T-helper 2 cell treated with Interferon-gamma antibody and Interleukin-4, amounts not matched to agents 5 μg/mL and 100 μg/mL, for 36 hours (primary cell): Measurements from ENCODE around the gene CCDC69.
A peak's percentile ranks its signal among the peaks of the same experiment; 100 is the strongest.
"Not testable (repeated sequence)": the region's sequence is repeated elsewhere in the genome, so short reads cannot be mapped to it uniquely, and the experiment has no call there.

Source experiments
- DNase-seq: peaks from one replicate; pipeline ENCODE4 v3.0.0; 2021; ENCODE audit warnings: low spot score
- H3K27ac Mint-ChIP-seq: one replicate; pipeline ENCODE4 v1.8.0; 2021; ENCODE audit warnings: mild to moderate bottlenecking, mixed read lengths
- H3K27me3 Mint-ChIP-seq: one replicate; pipeline ENCODE4 v1.8.0; 2021; ENCODE audit warnings: low read depth, mixed read lengths
- H3K36me3 Mint-ChIP-seq: one replicate; pipeline ENCODE4 v1.8.0; 2021; ENCODE audit warnings: low read depth, mixed read lengths
- H3K4me1 Mint-ChIP-seq: one replicate; pipeline ENCODE4 v1.8.0; 2021; ENCODE audit warnings: low read depth, mixed read lengths
- H3K4me3 Mint-ChIP-seq: one replicate; pipeline ENCODE4 v1.8.0; 2022; ENCODE audit warnings: mild to moderate bottlenecking, moderate library complexity, mixed read lengths
- H3K9me3 Mint-ChIP-seq: one replicate; pipeline ENCODE4 v1.8.0; 2021; ENCODE audit warnings: mixed read lengths

The CCDC69 gene

DNA sequence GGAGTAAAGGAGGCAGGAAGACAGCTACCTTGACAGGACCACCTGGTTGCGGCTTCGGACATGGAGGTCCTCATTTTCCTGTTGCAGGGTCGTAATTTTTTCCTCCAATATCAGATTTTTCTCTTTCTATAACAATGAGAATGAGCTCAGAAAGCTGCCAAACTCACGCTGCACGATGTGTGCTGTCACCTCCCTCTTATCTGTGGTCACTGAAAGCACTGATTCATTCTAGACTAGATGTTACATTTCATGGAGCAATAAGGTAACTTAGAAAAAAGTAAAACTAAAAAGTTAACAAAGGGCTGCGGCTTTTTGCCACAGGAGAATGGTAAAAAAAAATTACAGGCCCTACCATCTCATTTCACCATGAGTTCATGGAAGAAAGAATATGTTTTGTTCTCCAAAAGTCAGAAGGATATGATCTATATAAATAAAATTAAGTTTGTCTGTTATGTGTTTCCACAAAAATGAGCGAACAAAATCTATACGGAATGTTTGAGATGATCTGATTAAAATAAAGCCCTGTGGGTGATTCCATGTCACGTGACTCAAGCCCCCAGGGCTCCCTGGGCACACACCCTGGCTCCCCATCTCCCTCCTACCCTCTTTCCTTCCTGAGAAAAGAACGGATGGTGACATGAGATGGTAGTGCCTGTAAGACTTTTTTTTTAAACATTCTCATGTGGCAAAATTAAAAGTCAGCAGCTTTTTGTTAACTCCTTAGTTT, 39.4 kb downstream of the CCDC69 start:
- H3K27ac Mint-ChIP-seq: no peak overlapping the region
- H3K4me3 Mint-ChIP-seq: no peak overlapping the region
- H3K36me3 Mint-ChIP-seq: peaks cover 44% of the 10 kb centered on the region
- DNase-seq: no peak
- peaks cover 2% of the 10 kb centered on the region for H3K4me1 Mint-ChIP-seq
- peaks cover 9% of the 10 kb centered on the region for H3K9me3 Mint-ChIP-seq
- H3K27me3 Mint-ChIP-seq: no peaks in the 10 kb centered on the region

DNA sequence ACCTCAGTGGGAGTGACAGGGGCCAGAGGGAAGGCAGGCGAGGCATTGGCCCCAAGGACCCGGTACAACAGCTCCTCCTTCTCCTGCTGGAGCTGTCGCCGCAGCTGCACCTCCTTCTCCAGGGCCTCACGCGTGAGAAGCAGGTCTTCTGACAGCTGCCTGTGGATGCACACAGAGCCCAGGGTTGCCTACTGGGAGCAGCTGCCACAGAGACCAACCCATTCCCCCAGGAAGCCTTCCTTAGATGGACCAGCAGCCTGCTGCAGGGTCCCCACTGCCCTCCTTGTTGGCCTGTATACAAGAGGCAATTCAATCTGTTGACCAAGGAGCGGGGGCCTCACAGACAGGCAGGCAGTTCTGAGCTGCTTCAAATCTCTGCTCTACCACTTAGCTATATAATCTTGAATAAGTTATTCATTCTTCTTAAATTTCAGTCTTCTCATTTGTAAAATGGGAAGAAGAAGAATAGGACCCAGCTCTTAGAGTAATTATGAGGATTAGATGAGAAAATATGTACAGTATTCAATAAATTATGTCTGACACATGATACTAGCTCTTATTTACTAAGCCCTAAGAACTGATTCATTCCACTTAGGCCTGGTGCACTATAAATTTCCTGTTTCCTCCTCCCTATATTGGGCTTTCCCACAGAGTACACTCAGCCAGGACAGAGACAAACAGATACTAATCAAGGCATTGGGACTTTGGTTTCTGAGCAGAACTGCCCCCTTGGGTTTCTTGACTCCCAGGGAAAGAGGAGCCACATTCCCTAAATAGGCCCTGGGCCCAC, 40.2 kb downstream of the CCDC69 start:
- no peak overlapping the region for H3K27ac Mint-ChIP-seq
- H3K9me3 Mint-ChIP-seq: peaks cover under 1% of the 10 kb centered on the region
- peaks cover 42% of the 10 kb centered on the region for H3K36me3 Mint-ChIP-seq
- H3K4me3 Mint-ChIP-seq: no peak overlapping the region
- H3K4me1 Mint-ChIP-seq: peaks cover 2% of the 10 kb centered on the region
- no peaks in the 10 kb centered on the region for H3K27me3 Mint-ChIP-seq
- no peak for DNase-seq

DNA sequence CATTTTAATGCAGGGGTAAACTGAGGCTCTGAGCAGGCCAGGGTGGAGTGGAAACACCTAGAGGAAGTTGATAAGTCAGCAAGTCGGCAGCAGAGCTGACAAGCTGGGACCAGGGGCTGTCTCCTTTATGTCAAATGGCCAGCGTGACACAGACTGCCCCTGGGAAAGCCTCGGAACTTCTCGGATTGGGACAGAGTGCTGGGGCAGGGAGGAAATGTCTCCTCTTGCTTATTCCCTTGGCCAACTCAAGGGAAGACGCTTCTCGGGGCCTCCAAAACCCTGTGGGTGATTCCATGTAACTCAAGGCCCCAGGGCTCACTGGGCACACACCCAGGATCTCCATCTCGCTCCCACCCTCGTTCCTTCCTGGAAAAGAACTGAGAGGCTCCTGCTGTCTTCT, 40.9 kb downstream of the CCDC69 start:
- Mint-ChIP-seq H3K4me1 (peaks cover 2% of the 10 kb centered on the region), H3K27me3 (no peaks in the 10 kb centered on the region), H3K36me3 (peaks cover 43% of the 10 kb centered on the region), H3K4me3 (no peak overlapping the region), H3K27ac (no peak overlapping the region), H3K9me3 (no peaks in the 10 kb centered on the region)
- no peak for DNase-seq

DNA sequence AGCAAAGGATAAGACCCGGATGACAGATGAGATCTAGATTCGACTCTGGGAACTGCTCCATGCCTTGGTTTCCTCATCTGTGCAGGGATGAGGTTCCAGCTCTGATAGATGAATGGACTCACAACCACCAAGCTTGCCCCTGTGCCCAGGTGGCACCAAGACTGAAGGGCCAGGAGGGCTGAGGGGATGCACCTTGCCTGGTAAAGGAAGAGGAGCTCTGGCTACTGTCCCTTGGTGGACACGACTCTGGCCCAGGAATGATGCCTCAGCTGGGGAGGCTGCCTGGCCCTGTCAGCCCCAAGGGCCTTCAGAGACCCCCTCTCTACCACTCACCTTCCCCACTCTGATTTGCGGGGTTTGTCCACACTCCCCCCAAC, 41.4 kb downstream of the CCDC69 start:
- Mint-ChIP-seq H3K27me3 (no peaks in the 10 kb centered on the region), H3K4me3 (no peak overlapping the region), H3K27ac (peak overlapping the region; percentile 26), H3K4me1 (peaks cover 2% of the 10 kb centered on the region), H3K36me3 (peaks cover 41% of the 10 kb centered on the region), H3K9me3 (no peaks in the 10 kb centered on the region)
- DNase-seq: no peak

DNA sequence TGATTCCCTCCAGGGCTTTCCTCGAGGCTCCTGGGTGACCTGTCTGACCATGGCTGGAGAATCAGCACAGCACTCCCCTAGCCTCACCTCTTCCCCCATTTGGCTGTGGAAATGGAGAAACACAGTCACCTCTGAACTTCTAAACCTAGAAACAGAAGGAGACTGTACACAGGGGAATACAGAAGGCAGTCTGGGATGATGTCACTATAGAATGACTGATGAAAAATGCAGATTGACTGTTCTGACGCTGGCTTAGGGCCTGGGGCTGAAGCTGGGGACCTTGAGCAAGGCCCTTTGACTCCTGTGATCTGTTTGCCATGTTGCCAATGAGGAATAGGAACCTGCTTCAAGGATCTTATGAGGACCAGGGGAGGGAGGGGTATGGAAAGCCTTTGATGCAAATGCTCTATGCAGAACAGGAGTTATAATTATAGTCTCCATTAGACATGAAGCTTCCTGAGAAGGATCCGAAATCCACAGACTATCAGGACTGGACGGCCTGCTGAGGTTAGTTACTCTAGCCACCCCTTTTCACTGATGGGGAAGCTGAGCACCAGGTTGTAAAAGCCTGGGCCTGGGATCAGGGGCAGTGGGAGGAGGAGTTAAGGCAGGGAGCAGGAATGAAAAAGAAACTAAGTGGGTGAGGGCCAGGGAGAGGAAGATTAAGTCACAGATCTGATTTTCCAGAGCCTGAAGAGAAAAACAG, 41.9 kb downstream of the CCDC69 start:
- no peak for DNase-seq
- Mint-ChIP-seq H3K9me3 (no peaks in the 10 kb centered on the region), H3K27ac (peak overlapping the region; percentile 26), H3K4me1 (peaks cover 2% of the 10 kb centered on the region), H3K27me3 (no peaks in the 10 kb centered on the region), H3K36me3 (peaks cover 35% of the 10 kb centered on the region), H3K4me3 (no peak overlapping the region)

DNA sequence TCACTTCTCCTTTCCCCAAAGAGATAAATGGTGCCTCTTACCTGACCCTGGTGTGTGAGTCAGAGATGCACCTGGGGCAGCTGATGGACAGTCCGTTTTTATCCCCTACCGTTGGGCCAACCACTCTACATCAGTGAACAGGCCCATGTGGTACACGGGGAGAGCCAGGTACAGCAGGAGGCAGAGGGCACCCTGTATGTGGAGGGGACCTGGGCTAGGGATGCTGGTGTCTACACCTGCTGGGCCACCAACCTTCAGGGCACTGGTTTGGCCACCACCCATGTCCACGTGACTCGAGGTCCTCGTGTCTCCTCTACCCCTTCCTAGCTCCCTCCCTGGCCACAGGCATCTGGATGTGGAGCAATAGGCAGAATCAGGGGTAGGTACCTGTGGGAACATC, 43.6 kb downstream of the CCDC69 start:
- H3K36me3 Mint-ChIP-seq: peaks cover 25% of the 10 kb centered on the region
- H3K4me3 Mint-ChIP-seq: no peak overlapping the region
- H3K27me3 Mint-ChIP-seq: no peaks in the 10 kb centered on the region
- H3K27ac Mint-ChIP-seq: no peak overlapping the region
- DNase-seq: no peak
- no peaks in the 10 kb centered on the region for H3K9me3 Mint-ChIP-seq
- peaks cover 2% of the 10 kb centered on the region for H3K4me1 Mint-ChIP-seq

DNA sequence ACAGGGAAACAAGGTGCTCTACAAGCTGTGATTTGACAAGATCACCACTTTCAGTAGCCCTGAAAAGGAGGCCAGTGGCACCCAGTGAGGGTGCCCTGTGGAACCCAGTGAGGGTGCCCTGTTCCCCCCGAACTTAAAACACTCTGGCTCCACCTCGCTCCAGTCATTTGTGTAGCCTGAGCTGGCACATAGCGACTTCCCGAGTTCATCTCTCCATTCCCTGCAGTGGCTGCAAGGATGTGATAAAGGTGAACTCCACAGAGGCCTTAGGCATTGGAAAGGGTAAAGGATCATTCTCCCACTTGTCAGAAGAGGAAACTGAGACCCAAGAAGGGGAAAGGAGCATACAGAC, 44.4 kb downstream of the CCDC69 start:
- no peak overlapping the region for H3K27ac Mint-ChIP-seq
- no peaks in the 10 kb centered on the region for H3K27me3 Mint-ChIP-seq
- DNase-seq: no peak
- H3K36me3 Mint-ChIP-seq: peaks cover 24% of the 10 kb centered on the region
- H3K4me3 Mint-ChIP-seq: no peak overlapping the region
- no peaks in the 10 kb centered on the region for H3K9me3 Mint-ChIP-seq
- peaks cover 2% of the 10 kb centered on the region for H3K4me1 Mint-ChIP-seq

DNA sequence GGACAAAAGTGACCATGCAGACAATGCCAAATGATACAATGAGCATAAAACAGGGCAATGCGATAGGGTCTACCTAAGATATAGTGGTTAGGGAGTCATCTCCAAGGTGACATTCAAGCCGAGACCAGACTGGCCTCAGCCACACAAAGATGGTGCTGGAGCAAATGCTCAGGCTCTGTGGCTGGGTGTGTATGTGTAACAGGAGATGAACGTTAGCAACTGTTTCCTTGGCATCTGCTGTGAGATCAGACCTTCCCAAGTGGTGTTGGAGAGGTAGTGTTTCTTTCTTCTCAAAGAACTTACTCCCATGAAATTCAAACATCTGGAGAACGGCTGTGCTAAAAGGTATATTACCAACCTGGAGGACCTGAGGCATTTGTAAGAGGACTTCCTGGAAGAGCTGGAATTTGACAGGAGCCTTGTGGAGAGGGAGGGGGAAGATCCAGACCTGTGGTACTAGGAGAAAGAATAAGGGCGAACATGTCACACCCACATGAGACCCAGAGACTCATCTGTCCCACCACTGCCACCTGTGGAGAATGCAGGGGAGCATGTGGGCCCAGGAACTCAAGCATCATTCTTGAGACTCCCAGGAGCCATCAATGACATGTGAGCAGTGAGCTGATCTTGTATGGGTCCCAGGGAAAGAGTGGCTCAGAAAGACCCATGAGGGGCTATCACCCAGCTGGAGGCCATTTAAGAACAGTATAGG, 45.0 kb downstream of the CCDC69 start:
- Mint-ChIP-seq H3K27ac (no peak overlapping the region), H3K4me3 (no peak overlapping the region)

DNA sequence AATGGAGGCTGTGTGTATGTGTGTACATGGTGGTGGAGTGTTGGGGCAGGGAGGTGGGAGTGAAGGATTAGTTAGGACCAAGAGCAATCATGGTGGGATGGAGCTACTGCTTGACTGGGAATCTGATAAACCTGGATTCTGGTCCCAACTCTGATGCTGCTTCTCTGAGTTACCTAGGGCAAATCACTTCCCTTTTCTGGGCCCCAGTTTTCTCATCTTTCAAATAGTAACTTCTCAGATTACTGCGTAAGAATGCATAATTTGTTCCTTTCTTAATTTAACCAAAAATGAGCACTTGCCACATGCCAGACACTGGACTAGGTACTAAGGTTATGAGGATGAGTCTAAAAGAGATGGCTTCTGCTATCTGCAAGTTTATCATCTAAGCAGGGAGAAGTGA, 45.5 kb downstream of the CCDC69 start:
- no peak for DNase-seq
- peaks cover 19% of the 10 kb centered on the region for H3K36me3 Mint-ChIP-seq
- H3K27me3 Mint-ChIP-seq: no peaks in the 10 kb centered on the region
- H3K4me3 Mint-ChIP-seq: no peak overlapping the region
- H3K4me1 Mint-ChIP-seq: no peaks in the 10 kb centered on the region
- H3K27ac Mint-ChIP-seq: no peak overlapping the region
- H3K9me3 Mint-ChIP-seq: no peaks in the 10 kb centered on the region

More for the DNA sequence above, 45.0 kb downstream of the CCDC69 start:
- DNase-seq: no peak
- peaks cover 2% of the 10 kb centered on the region for H3K4me1 Mint-ChIP-seq
- peaks cover 22% of the 10 kb centered on the region for H3K36me3 Mint-ChIP-seq
- no peaks in the 10 kb centered on the region for H3K27me3 Mint-ChIP-seq
- H3K9me3 Mint-ChIP-seq: no peaks in the 10 kb centered on the region

DNA sequence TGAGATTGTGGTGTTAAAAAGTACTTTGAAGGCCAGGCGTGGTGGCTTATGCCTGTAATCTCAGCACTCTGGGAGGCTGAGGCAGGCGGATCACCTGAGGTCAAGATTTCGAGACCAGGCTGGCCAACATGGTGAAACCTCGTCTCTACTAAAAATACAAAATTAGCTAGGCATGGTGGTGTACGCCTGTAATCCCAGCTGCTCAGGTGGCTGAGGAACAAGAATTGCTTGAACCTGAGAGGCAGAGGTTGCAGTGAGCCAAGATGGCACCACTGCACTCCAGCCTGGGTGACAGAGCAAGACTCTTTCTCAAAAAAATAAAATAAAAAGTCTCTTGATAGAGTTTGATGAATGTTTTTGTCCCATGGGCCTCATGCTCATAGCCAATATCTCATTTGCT, 47.6 kb downstream of the CCDC69 start:
- not testable (repeated sequence) for H3K4me1 Mint-ChIP-seq

DNA sequence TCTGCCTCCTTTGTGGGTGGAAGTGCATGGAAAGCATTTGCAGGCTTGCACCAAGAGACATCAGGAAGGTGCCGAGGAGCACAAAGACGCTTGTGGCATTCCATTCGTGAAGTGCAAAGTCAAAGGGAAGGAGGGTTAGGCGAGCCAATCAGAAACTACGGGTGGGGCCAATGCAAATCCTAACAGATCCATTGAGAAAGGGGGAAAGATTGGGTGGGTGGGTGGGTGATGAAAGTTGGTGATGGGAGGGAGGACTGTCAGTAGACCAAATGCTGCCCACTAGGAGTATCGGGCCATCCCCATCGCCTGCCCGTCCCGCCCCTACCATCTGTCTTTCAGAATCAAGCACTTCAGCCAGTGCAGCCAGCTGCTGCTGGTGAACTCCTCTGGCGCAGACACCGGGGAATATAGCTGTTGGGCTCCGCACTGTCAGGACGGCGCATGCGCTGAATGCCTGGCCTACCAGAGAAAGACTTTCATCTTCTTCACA, 49.2 kb downstream of the CCDC69 start:
- H3K27me3 Mint-ChIP-seq: no peaks in the 10 kb centered on the region
- peaks cover 15% of the 10 kb centered on the region for H3K36me3 Mint-ChIP-seq
- no peak overlapping the region for H3K27ac Mint-ChIP-seq
- no peak overlapping the region for H3K4me3 Mint-ChIP-seq
- no peaks in the 10 kb centered on the region for H3K9me3 Mint-ChIP-seq
- peaks cover 10% of the 10 kb centered on the region for H3K4me1 Mint-ChIP-seq
- no peak for DNase-seq

More for the DNA sequence above, 47.6 kb downstream of the CCDC69 start:
- not testable (repeated sequence) for H3K4me3 Mint-ChIP-seq, DNase-seq, H3K27me3 Mint-ChIP-seq, H3K27ac Mint-ChIP-seq, H3K9me3 Mint-ChIP-seq
- H3K36me3 Mint-ChIP-seq: peaks cover 15% of the 10 kb centered on the region

DNA sequence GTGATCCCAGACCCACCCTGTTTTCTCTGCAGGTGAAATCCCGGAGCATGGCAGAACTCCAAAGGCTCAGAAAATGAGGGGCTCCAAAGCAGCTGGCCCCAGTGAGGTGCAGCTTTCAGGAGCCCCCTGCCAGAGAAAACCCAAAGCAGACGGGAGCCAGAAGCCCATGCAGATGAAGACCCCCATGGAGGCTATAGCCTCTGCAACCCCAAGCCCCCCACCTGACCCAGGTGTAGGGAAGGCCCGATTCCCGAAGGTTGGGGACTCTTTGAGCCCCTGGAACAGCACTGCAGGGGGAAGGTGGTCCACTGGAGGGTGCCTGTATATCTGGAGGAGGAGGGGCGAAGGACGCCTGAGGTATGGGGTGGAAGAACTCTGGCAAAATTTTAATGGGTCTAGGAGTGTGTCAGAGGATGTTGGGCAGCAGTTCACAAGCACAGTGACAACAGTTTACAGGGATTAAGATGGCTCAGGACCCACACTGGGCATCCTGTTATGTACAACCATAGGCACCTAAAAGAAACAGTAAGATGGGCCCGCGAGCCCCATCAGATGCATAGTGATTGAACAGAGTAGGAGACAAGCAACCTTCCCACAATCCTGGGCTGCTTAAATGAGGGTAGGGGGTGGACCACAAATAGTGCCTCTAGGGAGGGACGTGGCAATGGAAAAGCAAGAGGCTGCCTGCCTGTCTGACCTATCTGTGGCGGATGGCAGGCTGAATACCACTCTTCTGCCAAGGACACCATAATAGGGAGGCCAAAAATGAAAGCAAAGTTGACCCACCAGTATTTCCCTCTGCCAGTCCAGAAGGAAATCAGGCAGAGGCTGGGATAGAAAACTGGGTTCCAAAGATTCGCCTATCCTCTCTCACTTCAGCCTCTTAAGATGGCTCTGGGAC, 49.9 kb downstream of the CCDC69 start:
- no peaks in the 10 kb centered on the region for H3K27me3 Mint-ChIP-seq
- no peak overlapping the region for H3K27ac Mint-ChIP-seq
- no peak overlapping the region for H3K4me3 Mint-ChIP-seq
- no peak for DNase-seq
- H3K36me3 Mint-ChIP-seq: peaks cover 12% of the 10 kb centered on the region
- no peaks in the 10 kb centered on the region for H3K9me3 Mint-ChIP-seq
- peaks cover 12% of the 10 kb centered on the region for H3K4me1 Mint-ChIP-seq

DNA sequence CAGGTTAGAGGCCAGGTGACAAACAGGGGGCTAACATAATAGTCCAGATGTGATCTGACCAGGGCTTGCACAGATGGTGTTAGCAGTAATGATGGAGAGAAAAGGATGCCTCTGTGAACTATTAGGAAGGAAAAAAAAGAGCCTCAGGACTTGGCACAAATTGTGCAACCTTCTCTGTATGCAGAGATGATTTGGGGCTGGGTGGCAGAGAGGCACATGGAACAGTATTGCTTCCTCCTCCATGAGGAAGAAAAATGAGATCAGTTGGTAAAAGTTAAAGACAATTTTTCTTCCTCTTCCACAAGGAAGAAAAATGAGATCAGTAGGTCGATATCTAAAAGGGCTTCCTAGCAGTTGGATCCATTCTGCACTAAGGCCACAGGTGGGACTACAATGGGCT, 52.4 kb downstream of the CCDC69 start:
- Mint-ChIP-seq H3K27ac (no peak overlapping the region), H3K36me3 (peaks cover 2% of the 10 kb centered on the region), H3K4me3 (no peak overlapping the region), H3K4me1 (peaks cover 12% of the 10 kb centered on the region), H3K27me3 (no peaks in the 10 kb centered on the region), H3K9me3 (no peaks in the 10 kb centered on the region)
- no peak for DNase-seq
